GM12878 (cell line): ENCODE data around the gene SPATC1L. TPM values are rescaled to one million over a fixed set of nuclear protein-coding genes. Genes with fewer than 3 reads are reported as not detected.

Experiments
- ATAC-seq: fragments of 200-7000 bp; cut with Tn5 transposase; 3 replicates; pipeline ENCODE4 v1.9.1; 2020; ENCODE audit warnings: mild to moderate bottlenecking, moderate library complexity
- BruUV-seq: library from RNA; stranded (reverse); fragments of 400-500 nt; replicated peaks from 2 replicates; lab custom pipeline; 2021; lab: Mats Ljungman, UMichigan
- CTCF ChIA-PET: fragments of 300-600 bp; sonication (Branson Sonifier 250); formaldehyde crosslinking; extraction: SDS; loops from one replicate; lab custom pipeline; 2021; ENCODE audit warnings: inconsistent platforms; lab: Yijun Ruan, JAX
- POLR2A ChIA-PET: fragments of 350-600 bp; formaldehyde crosslinking; extraction: SDS; loops from one replicate; lab custom pipeline; 2021; ENCODE audit warnings: inconsistent platforms; lab: Charles Lee
- RAD21 ChIA-PET: fragments of 300-600 bp; sonication (Branson Sonifier 250); formaldehyde crosslinking; loops from one replicate; lab custom pipeline; 2023; ENCODE audit warnings: antibody characterized with exemption; ENCODE audit not compliant: unreplicated experiment; lab: Charles Lee
- SMC1A ChIA-PET: fragments of 300-600 bp; sonication (Branson Sonifier 250); formaldehyde crosslinking; loops from one replicate; lab custom pipeline; 2023; ENCODE audit not compliant: unreplicated experiment, uncharacterized antibody; lab: Charles Lee
- DNase-seq: peaks from one replicate; pipeline ENCODE4 v3.0.0-alpha.2; 2011; ENCODE audit warnings: low read depth, low spot score
- FAIRE-seq: peaks from 3 replicates; lab custom pipeline; 2011; peaks lifted over from hg19 to GRCh38; lab: Jason Lieb, UNC
- H2AFZ ChIP-seq: 2 replicates; pipeline ENCODE4 v1.6.0; 2011; ENCODE audit warnings: low read depth, low read length, control low read depth; ENCODE audit not compliant: control insufficient read depth
- H3K27ac ChIP-seq: 2 replicates; pipeline ENCODE4 v1.5.1; 2011; ENCODE audit warnings: control low read depth; ENCODE audit not compliant: control insufficient read depth, insufficient read depth
- H3K27me3 ChIP-seq, 2 experiments: replicated peaks in 1 of 2; 2 replicates each; pipeline versions ENCODE4 v1.6.0 to v1.6.1; 2011; ENCODE audit warnings: low read length in 1 of 2; ENCODE audit not compliant: control insufficient read depth in 2 of 2, insufficient read depth in 2 of 2
- H3K36me3 ChIP-seq, 2 experiments: 2 replicates each; pipeline ENCODE4 v1.5.1; 2011; ENCODE audit warnings: low read length in 1 of 2; ENCODE audit not compliant: control insufficient read depth in 2 of 2, insufficient read depth in 2 of 2
- H3K4me1 ChIP-seq: 2 replicates; pipeline ENCODE4 v1.6.1; 2011; ENCODE audit warnings: mild to moderate bottlenecking, low read length, moderate library complexity, mixed read lengths; ENCODE audit not compliant: control insufficient read depth, insufficient read depth
- H3K4me2 ChIP-seq: 2 replicates; pipeline ENCODE4 v1.6.0; 2011; ENCODE audit warnings: control low read depth; ENCODE audit not compliant: control insufficient read depth, insufficient read depth
- H3K4me3 ChIP-seq: fragments of 200-600 bp; sonication (generic); 2 replicates; pipeline ENCODE4 v1.5.1; 2016
- H3K79me2 ChIP-seq: 2 replicates; pipeline ENCODE4 v1.6.0; 2011; ENCODE audit warnings: low read length; ENCODE audit not compliant: control insufficient read depth, insufficient read depth
- H3K9ac ChIP-seq: 2 replicates; pipeline ENCODE4 v1.8.0; 2011; ENCODE audit warnings: low read length, control low read depth, mixed read lengths; ENCODE audit not compliant: control insufficient read depth, insufficient read depth
- H3K9me3 ChIP-seq: replicated peaks from 3 replicates; pipeline ENCODE4 v1.5.1; 2011; ENCODE audit warnings: mild to moderate bottlenecking, low read length; ENCODE audit not compliant: control insufficient read depth, insufficient read depth
- H4K20me1 ChIP-seq: 2 replicates; pipeline ENCODE4 v1.6.0; 2011; ENCODE audit not compliant: control insufficient read depth, insufficient read depth
- CHD1 ChIP-seq: IDR thresholded peaks from 2 replicates; pipeline ENCODE4 v1.6.1; 2012; ENCODE audit warnings: low read depth, low read length, improper control_type of control experiment
- FOXM1 ChIP-seq: IDR thresholded peaks from 2 replicates; pipeline ENCODE4 v1.6.1; 2012; ENCODE audit warnings: low read depth, mild to moderate bottlenecking, inconsistent platforms, low read length, moderate library complexity
- IRF4 ChIP-seq: IDR thresholded peaks from 2 replicates; pipeline ENCODE4 v1.6.1; 2011; ENCODE audit warnings: low read depth, low read length
- NR2F1 ChIP-seq: fragments of 450-650 bp; conservative IDR thresholded peaks from 2 replicates; pipeline ENCODE4 v1.6.1; 2017; ENCODE audit warnings: mild to moderate bottlenecking
- POLR2AphosphoS5 ChIP-seq: IDR thresholded peaks from 2 replicates; pipeline ENCODE4 v1.6.1; 2011; ENCODE audit warnings: mild to moderate bottlenecking, low read length, inconsistent platforms
- SIX5 ChIP-seq: IDR thresholded peaks from 2 replicates; pipeline ENCODE4 v1.6.1; 2011; ENCODE audit warnings: mild to moderate bottlenecking, low read depth, low read length, moderate library complexity; ENCODE audit not compliant: severe bottlenecking
- SMAD5 ChIP-seq: IDR thresholded peaks from 2 replicates; pipeline ENCODE4 v1.6.1; 2016; ENCODE audit warnings: antibody characterized with exemption, low read depth
- SMC3 ChIP-seq: IDR thresholded peaks from 2 replicates; pipeline ENCODE4 v1.6.1; 2011; ENCODE audit warnings: low read length, improper control_type of control experiment, borderline replicate concordance
- TARDBP ChIP-seq: IDR thresholded peaks from 2 replicates; pipeline ENCODE4 v1.6.1; 2016; ENCODE audit warnings: borderline replicate concordance
- ZNF384 ChIP-seq: IDR thresholded peaks from 2 replicates; pipeline ENCODE4 v1.6.1; 2012; ENCODE audit warnings: low read depth, mild to moderate bottlenecking, low read length, improper control_type of control experiment, borderline replicate concordance
- WGBS: methylation state at CpG from one replicate; pipeline ENCODE4 v1.1.6; 2016; ENCODE audit warnings: low lambda C conversion rate; ENCODE audit not compliant: insufficient replicate concordance, insufficient coverage; ENCODE audit errors: missing lambda C conversion rate; 5-methylcytosine and 5-hydroxymethylcytosine counted together
- in situ Hi-C: fragments of 300-500 bp; cut with MboI; formaldehyde crosslinking; loops from 9 replicates; pipeline ENCODE4 v1.14.3; 2018; ENCODE audit warnings: mixed read lengths
- intact Hi-C: fragments of 100-400 bp; cut with micrococcal nuclease; formaldehyde crosslinking; loops from one replicate; pipeline ENCODE4 v1.14.2; 2022; ENCODE audit not compliant: unreplicated experiment
- polyA plus RNA-seq, 11 experiments: library from polyadenylated mRNA; depleted of rRNA in 4 of 11; unstranded in 6 of 11; stranded (reverse) in 5 of 11; fragments of >200 nt; fragmentation: Nextera tagmentation in 4 of 11; fragmentation: Illumina TruSeq in 1 of 11; extraction: Ambion mirVana in 4 of 11; extraction: Trizol in 1 of 11; gene quantifications; 1 replicate in 1 of 11; 2 replicates in 10 of 11; pipeline versions ENCODE4 v1.2.1 to v1.2.3, GENCODE V29; 2011 to 2016; ENCODE audit warnings: inconsistent platforms in 2 of 11, missing spikeins in 2 of 11, low read depth in 1 of 11
- total RNA-seq, 4 experiments: library from RNA; depleted of rRNA in 3 of 4; stranded (reverse); fragments of >200 nt in 3 of 4; fragmentation: Illumina TruSeq in 1 of 4; extraction: Trizol in 1 of 4; gene quantifications; 2 replicates each; pipeline versions ENCODE4 v1.2.1 to v1.2.3, GENCODE V29; 2013 to 2021
- TF ChIP-seq, protein P1 (sequence below): fragments of 450-650 bp; IDR thresholded peaks from 2 replicates; pipeline ENCODE4 v1.6.1; 2016; ENCODE audit warnings: mild to moderate bottlenecking
- TF ChIP-seq, protein P2 (sequence below): fragments of 450-650 bp; IDR thresholded peaks from 2 replicates; pipeline ENCODE4 v1.6.1; 2018; ENCODE audit warnings: mild to moderate bottlenecking, low read depth, moderate library complexity; ENCODE audit not compliant: partially characterized antibody

The SPATC1L gene
- total and polyA plus RNA-seq, 10 of the 15 experiments (the other 5 are each of a cell fraction or from before 2014, with no cell fraction given): 1.4 to 16.0 (median 7.0) TPM; not detected in 2

DNA sequence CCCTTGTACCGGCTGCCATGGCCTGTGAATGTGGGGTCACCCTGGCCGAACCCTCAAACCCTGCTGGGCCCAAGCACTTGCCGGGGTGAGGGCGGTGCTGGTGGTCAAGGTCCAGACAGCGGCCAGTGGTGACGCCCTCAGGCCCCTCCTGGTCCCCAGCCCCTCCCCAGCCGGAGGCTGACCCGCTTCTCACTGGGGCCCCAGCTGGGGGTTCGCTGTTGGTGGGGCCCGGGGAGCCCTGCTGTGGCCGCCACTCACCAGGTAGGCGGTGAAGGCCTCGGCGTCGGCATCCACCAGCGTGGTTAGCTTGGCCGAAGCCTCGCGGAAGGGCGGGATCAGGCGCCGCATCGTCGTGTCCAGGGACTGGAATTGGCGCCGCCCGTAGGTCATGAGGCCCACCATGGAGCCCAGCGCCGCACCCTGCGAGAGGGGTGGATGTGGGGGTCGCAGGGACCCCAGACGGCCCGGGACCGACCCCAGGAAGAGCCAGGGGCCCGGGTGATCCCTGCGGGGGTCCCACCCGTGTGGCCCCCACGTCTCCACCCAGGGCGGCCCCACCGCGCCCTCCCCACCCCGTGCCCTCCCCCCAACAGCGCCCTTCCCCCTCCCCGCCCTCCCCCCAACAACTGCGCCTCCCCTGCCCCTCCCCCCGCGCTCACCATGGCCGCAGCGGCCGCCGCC lies 39.0 kb downstream of the SPATC1L start:
- ChIA-PET RAD21 (no interaction called here), CTCF (no interaction called here), SMC1A (no interaction called here), POLR2A (no interaction called here)
- Histone ChIP-seq H3K4me1 (no peaks in the 10 kb centered on the region; the same call in 1 of the 2 replicates), H3K27ac (no peak overlapping the region), H3K27me3 (no peaks in the 10 kb centered on the region), H3K9me3 (no peaks in the 10 kb centered on the region; the same call in 2 of the 3 replicates), H3K9ac (no peak overlapping the region), H2AFZ (no peak overlapping the region), H4K20me1 (no peaks in the 10 kb centered on the region), H3K4me2 (no peak overlapping the region), H3K79me2 (no peaks in the 10 kb centered on the region), H3K4me3 (no peak overlapping the region), H3K36me3 (no peaks in the 10 kb centered on the region)
- WGBS: 92% methylated on average over 30 of the region's 51 CpGs
- in situ Hi-C loops: no loop called here
- BruUV-seq: no TSS peak
- no peak for ATAC-seq
- no peak for DNase-seq
- FAIRE-seq: no peak
- intact Hi-C loops: loop anchor here (10.0 kb wide), 1 partner anchor 140 kb away; the partner anchor contains the start of genes MCM3AP and YBEY
- no peak for TF ChIP-seq CHD1
- TF ChIP-seq SIX5: no peak
- no peak for TF ChIP-seq SMAD5
- TF ChIP-seq FOXM1: no peak

DNA sequence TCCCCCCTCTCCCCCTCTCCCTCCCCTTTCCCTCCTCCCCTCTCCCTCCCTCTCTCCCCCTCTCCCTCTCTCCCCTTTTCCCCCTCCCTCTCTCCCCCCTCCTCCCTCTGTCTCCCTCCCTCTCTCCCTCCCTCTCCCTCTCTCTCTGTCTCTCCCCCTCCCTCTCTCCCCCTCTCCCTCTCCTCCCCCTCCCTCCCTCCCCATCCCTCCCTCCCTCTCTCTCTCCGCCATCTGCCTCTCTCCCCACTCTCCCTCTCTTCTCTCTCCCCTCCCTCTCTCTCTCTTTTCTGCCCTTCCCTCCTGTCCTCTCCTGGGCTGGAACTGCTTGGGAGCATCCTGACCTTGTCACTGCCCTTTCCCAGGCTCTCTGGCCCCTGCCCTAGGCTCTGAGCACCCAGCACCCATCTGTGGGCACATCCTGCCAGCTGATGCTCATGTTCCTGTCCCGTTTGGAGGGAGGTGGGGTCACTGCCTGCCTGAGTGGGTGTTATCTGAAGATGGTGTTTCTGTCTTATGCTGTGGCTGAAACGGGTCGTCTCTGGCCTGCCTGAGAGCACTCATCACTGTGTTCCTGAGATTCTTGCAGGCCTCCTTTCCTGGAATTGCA lies 39.7 kb downstream of the SPATC1L start:
- DNase-seq (no peak), ATAC-seq (no peak), FAIRE-seq (no peak)
- no peak overlapping the region for H3K4me2 ChIP-seq
- RAD21 ChIA-PET: interaction anchor here (0.8 to 2.4 kb wide), 6 partner anchors 101 to 465 kb away, joined by 3 to 17 read pairs (median 6); partner anchors contain the start of genes C21orf58 and DIP2A
- intact Hi-C loops: loop anchor here (5.0 to 10.0 kb wide), 3 partner anchors 83 to 172 kb away; partner anchors contain the start of genes LSS, MCM3AP and YBEY
- CTCF ChIA-PET: interaction anchor here (0.6 to 2.4 kb wide), 15 partner anchors 9 to 495 kb away, joined by 3 to 34 read pairs (median 7); partner anchors contain the start of genes LSS, MCM3AP, PRMT2 and YBEY
- no peaks in the 10 kb centered on the region for H3K36me3 ChIP-seq
- H3K79me2 ChIP-seq: no peaks in the 10 kb centered on the region
- H3K9me3 ChIP-seq: no peaks in the 10 kb centered on the region; the same call in 2 of the 3 replicates
- POLR2A ChIA-PET: interaction anchor here (1.4 kb wide), 1 partner anchor 172 kb away, joined by 5 read pairs; no protein-coding TSS in a partner anchor
- SMC1A ChIA-PET: interaction anchor here (0.8 to 2.9 kb wide), 8 partner anchors 9 to 502 kb away, joined by 3 to 15 read pairs (median 4); partner anchors contain the start of genes MCM3AP and YBEY
- BruUV-seq: no TSS peak
- no peaks in the 10 kb centered on the region; the same call in 1 of the 2 replicates for H3K4me1 ChIP-seq
- in situ Hi-C loops: no loop called here
- 26% methylated on average over 3 of the region's 4 CpGs for WGBS
- H4K20me1 ChIP-seq: no peaks in the 10 kb centered on the region
- H3K4me3 ChIP-seq: no peak overlapping the region
- no peak overlapping the region for H3K9ac ChIP-seq
- no peak overlapping the region for H2AFZ ChIP-seq
- no peak overlapping the region for H3K27ac ChIP-seq
- no peaks in the 10 kb centered on the region for H3K27me3 ChIP-seq
- TF ChIP-seq, protein P1, sequence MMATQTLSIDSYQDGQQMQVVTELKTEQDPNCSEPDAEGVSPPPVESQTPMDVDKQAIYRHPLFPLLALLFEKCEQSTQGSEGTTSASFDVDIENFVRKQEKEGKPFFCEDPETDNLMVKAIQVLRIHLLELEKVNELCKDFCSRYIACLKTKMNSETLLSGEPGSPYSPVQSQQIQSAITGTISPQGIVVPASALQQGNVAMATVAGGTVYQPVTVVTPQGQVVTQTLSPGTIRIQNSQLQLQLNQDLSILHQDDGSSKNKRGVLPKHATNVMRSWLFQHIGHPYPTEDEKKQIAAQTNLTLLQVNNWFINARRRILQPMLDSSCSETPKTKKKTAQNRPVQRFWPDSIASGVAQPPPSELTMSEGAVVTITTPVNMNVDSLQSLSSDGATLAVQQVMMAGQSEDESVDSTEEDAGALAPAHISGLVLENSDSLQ: no peak
- TF ChIP-seq IRF4: no peak
- no peak for TF ChIP-seq SMC3
- TF ChIP-seq, protein P2, sequence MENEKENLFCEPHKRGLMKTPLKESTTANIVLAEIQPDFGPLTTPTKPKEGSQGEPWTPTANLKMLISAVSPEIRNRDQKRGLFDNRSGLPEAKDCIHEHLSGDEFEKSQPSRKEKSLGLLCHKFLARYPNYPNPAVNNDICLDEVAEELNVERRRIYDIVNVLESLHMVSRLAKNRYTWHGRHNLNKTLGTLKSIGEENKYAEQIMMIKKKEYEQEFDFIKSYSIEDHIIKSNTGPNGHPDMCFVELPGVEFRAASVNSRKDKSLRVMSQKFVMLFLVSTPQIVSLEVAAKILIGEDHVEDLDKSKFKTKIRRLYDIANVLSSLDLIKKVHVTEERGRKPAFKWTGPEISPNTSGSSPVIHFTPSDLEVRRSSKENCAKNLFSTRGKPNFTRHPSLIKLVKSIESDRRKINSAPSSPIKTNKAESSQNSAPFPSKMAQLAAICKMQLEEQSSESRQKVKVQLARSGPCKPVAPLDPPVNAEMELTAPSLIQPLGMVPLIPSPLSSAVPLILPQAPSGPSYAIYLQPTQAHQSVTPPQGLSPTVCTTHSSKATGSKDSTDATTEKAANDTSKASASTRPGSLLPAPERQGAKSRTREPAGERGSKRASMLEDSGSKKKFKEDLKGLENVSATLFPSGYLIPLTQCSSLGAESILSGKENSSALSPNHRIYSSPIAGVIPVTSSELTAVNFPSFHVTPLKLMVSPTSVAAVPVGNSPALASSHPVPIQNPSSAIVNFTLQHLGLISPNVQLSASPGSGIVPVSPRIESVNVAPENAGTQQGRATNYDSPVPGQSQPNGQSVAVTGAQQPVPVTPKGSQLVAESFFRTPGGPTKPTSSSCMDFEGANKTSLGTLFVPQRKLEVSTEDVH: no peak
- TF ChIP-seq ZNF384: no peak
- TF ChIP-seq TARDBP: no peak
- TF ChIP-seq CHD1: no peak
- no peak for TF ChIP-seq NR2F1
- TF ChIP-seq POLR2AphosphoS5: no peak
